ENCODE data around the gene SCARF2. TPM values are rescaled to one million over a fixed set of nuclear protein-coding genes. Genes with fewer than 3 reads are reported as not detected.

The SCARF2 gene
- polyA plus RNA-seq, 2 of the 4 experiments (the other 2 are of a cell fraction) = 0.35 to 0.66 TPM

GRCh38 chr22:20458530-20459151, 21.0 kb upstream of the SCARF2 start:
- Histone ChIP-seq H3K4me1 (0 out of 3 replicates have a peak, but pooled peaks cover 2% of the 10 kb centered on the region), H3K27ac (no peak overlapping the region), H3K9me3 (no peaks in the 10 kb centered on the region), H3K4me2 (no peak overlapping the region), H3K4me3 (no peak overlapping the region)
- WGBS (ENCODE audit: missing lambda C conversion rate) = 93% methylated on average over 8 of the region's 8 CpGs
- FAIRE-seq (no peak), ATAC-seq (no peak), DNase-seq (ENCODE audit: low read depth in 1 of 2, low spot score in 1 of 2) (no peak)
- TF ChIP-seq NPAS2 (CRISPR knock-in tag; IDR thresholded peaks at IDR 0.05; ENCODE audit: borderline replicate concordance) (no peak), CBX8 (IDR thresholded peaks at IDR 0.05) (no peak), HEYL (CRISPR knock-in tag; IDR thresholded peaks at IDR 0.05) (no peak)
- POLR2A ChIA-PET = no interaction called here
- CTCF ChIA-PET = interaction anchor here (1.0 kb wide), 1 partner anchor 40 kb away, joined by 4 read pairs; no protein-coding TSS in a partner anchor

GRCh38 chr22:20457506-20458240, 20.0 kb upstream of the SCARF2 start:
- ATAC-seq (no peak), DNase-seq (ENCODE audit: low read depth in 1 of 2, low spot score in 1 of 2) (no peak), FAIRE-seq (no peak)
- H3K27ac ChIP-seq = no peak overlapping the region
- no peak overlapping the region for H3K4me3 ChIP-seq
- H3K4me1 ChIP-seq = 0 out of 3 replicates have a peak, but pooled peaks cover 2% of the 10 kb centered on the region
- POLR2A ChIA-PET = no interaction called here
- CTCF ChIA-PET = no interaction called here
- WGBS (ENCODE audit: missing lambda C conversion rate) = 89% methylated on average over 7 of the region's 15 CpGs
- H3K9me3 ChIP-seq = no peaks in the 10 kb centered on the region
- H3K4me2 ChIP-seq = no peak overlapping the region
- TF ChIP-seq MAX (IDR thresholded peaks at IDR 0.05) (no peak), MAZ (IDR thresholded peaks at IDR 0.05; ENCODE audit: borderline replicate concordance, low read depth, low read length) (no peak), RFX5 (IDR thresholded peaks at IDR 0.05) (no peak), CHD4 (IDR thresholded peaks at IDR 0.05; ENCODE audit: borderline replicate concordance) (no peak), CTCF (IDR thresholded peaks at IDR 0.05) (no peak), REST (IDR thresholded peaks at IDR 0.05) (no peak), MAFK (IDR thresholded peaks at IDR 0.05; ENCODE audit: partially characterized antibody) (no peak), E2F6 (IDR thresholded peaks at IDR 0.05; ENCODE audit: borderline replicate concordance, low read depth) (no peak), SREBF2 (IDR thresholded peaks at IDR 0.05) (no peak), EP300 (IDR thresholded peaks at IDR 0.05) (no peak), RAD21 (conservative IDR thresholded peaks at IDR 0.05 in 1 of 2, IDR thresholded peaks at IDR 0.05 in 1 of 2) (no peak), GATA3 (IDR thresholded peaks at IDR 0.05; ENCODE audit: borderline replicate concordance) (no peak), ESRRA (IDR thresholded peaks at IDR 0.05; ENCODE audit: borderline replicate concordance, low read length) (no peak), ATOH8 (CRISPR knock-in tag; IDR thresholded peaks at IDR 0.05; ENCODE audit: low read depth) (no peak), JUNB (IDR thresholded peaks at IDR 0.05) (no peak), RARB (CRISPR knock-in tag; IDR thresholded peaks at IDR 0.05) (no peak), TP53 (CRISPR knock-in tag; IDR thresholded peaks at IDR 0.05) (no peak), EHF (CRISPR knock-in tag; IDR thresholded peaks at IDR 0.05) (no peak), CBX2 (IDR thresholded peaks at IDR 0.05; ENCODE audit: borderline replicate concordance, low read depth) (no peak)
